BJ (cell line): ENCODE results near the gene HCAR1. TPM values are rescaled to one million over a fixed set of nuclear protein-coding genes. Genes with fewer than 3 reads are reported as not detected.

Source experiments
- CTCF ChIA-PET: fragments of 350-600 bp; formaldehyde crosslinking; extraction: SDS; loops from one replicate; lab custom pipeline; 2021; ENCODE audit warnings: antibody characterized with exemption, inconsistent platforms; lab: Yijun Ruan, JAX
- POLR2A ChIA-PET: fragments of 300-600 bp; sonication (Branson Sonifier 250); formaldehyde crosslinking; extraction: SDS; loops from one replicate; lab custom pipeline; 2021; ENCODE audit warnings: antibody characterized with exemption; lab: Charles Lee
- DNase-seq: peaks from one replicate; pipeline ENCODE4 v3.0.0-alpha.2; 2011; ENCODE audit warnings: low read depth
- H3K27me3 ChIP-seq: 2 replicates; pipeline ENCODE4 v1.6.0; 2011; ENCODE audit warnings: low read length; ENCODE audit not compliant: control insufficient read depth, insufficient read depth
- H3K36me3 ChIP-seq: 2 replicates; pipeline ENCODE4 v1.5.1; 2011; ENCODE audit warnings: low read length; ENCODE audit not compliant: control insufficient read depth, insufficient read depth
- H3K4me3 ChIP-seq: 2 replicates; pipeline ENCODE4 v1.5.1; 2011; ENCODE audit warnings: low read depth, mild to moderate bottlenecking, control low read depth, low read length
- CTCF ChIP-seq: IDR thresholded peaks from 2 replicates; pipeline ENCODE4 v1.5.1; 2011; ENCODE audit warnings: low read depth, mild to moderate bottlenecking, control low read depth, inconsistent platforms, low read length, moderate library complexity; ENCODE audit not compliant: insufficient read depth
- polyA minus RNA-seq: library from RNA; depleted of rRNA, polyadenylated mRNA; stranded (reverse); fragments of >200 nt; gene quantifications from 2 replicates; pipeline ENCODE4 v1.2.3, GENCODE V29; 2011; rRNA and poly(A)+ RNA removed
- polyA plus RNA-seq: library from polyadenylated mRNA; depleted of rRNA; stranded (reverse); fragments of >200 nt; gene quantifications from 2 replicates; pipeline ENCODE4 v1.2.3, GENCODE V29; 2011; rRNA removed

The HCAR1 gene, protein sequence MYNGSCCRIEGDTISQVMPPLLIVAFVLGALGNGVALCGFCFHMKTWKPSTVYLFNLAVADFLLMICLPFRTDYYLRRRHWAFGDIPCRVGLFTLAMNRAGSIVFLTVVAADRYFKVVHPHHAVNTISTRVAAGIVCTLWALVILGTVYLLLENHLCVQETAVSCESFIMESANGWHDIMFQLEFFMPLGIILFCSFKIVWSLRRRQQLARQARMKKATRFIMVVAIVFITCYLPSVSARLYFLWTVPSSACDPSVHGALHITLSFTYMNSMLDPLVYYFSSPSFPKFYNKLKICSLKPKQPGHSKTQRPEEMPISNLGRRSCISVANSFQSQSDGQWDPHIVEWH
- not detected in 2 replicates for polyA plus RNA-seq
- polyA minus RNA-seq, result not detected in 2 replicates

- POLR2A ChIA-PET, result no interaction called here
- no peak for DNase-seq
Measured at GRCh38 chr12:122730215-122731014, at the start of gene HCAR1. Gene HCAR1 (minus strand): TSS chr12:122730844. CDS start chr12:122730339, 505 bp downstream.

GRCh38 chr12:122757568-122757967 lies 26.9 kb upstream of the HCAR1 start:
- Histone ChIP-seq H3K36me3 (peaks cover 11% of the 10 kb centered on the region), H3K27me3 (no peaks in the 10 kb centered on the region), H3K4me3 (no peak overlapping the region)
- DNase-seq, result no peak
- no peak for TF ChIP-seq CTCF
- POLR2A ChIA-PET, result no interaction called here
- CTCF ChIA-PET, result interaction anchor here (0.6 to 0.8 kb wide), 2 partner anchors 10 to 477 kb away, joined by 3 read pairs; no protein-coding TSS in a partner anchor

More at GRCh38 chr12:122730215-122731014, at the start of gene HCAR1:
- H3K36me3 ChIP-seq, result no peaks in the 10 kb centered on the region
- no peak for TF ChIP-seq CTCF
- CTCF ChIA-PET, result interaction anchor here (1.2 kb wide), 1 partner anchor 93 kb away, joined by 3 read pairs; no protein-coding TSS in a partner anchor
- peaks cover 3% of the 10 kb centered on the region; the same call in 1 of the 2 replicates for H3K27me3 ChIP-seq
- no peak within 1 kb of the TSS for H3K4me3 ChIP-seq

GRCh38 chr12:122754790-122755189 lies 24.1 kb upstream of the HCAR1 start:
- H3K36me3 ChIP-seq, result peaks cover 10% of the 10 kb centered on the region
- no peak overlapping the region for H3K4me3 ChIP-seq
- ChIA-PET POLR2A (no interaction called here), CTCF (interaction anchor here (0.6 to 1.6 kb wide), 3 partner anchors 10 to 250 kb away, joined by 3 to 5 read pairs (median 3); no protein-coding TSS in a partner anchor)
- no peaks in the 10 kb centered on the region for H3K27me3 ChIP-seq
- no peak for DNase-seq
- TF ChIP-seq CTCF, result no peak

- ChIA-PET POLR2A (no interaction called here), CTCF (interaction anchor here (0.5 to 3.0 kb wide), 13 partner anchors 11 to 215 kb away, joined by 3 to 68 read pairs (median 4); no protein-coding TSS in a partner anchor)
- Histone ChIP-seq H3K36me3 (peaks cover 5% of the 10 kb centered on the region), H3K4me3 (peak overlapping the region; percentile 95), H3K27me3 (no peaks in the 10 kb centered on the region)
- no peak for TF ChIP-seq CTCF
- no peak for DNase-seq
Measured at GRCh38 chr12:122753319-122753650, 22.6 kb upstream of the HCAR1 start.
